GM12874 (cell line): ENCODE measurements around the gene MRGPRD.

Experiments used
- CTCF ChIP-seq: IDR thresholded peaks from 2 replicates; pipeline ENCODE4 v1.5.1; 2011; ENCODE audit warnings: low read depth, mild to moderate bottlenecking, control low read depth, low read length, moderate library complexity; ENCODE audit not compliant: insufficient read depth

Gene MRGPRD

GRCh38 chr11:68980776-68981065 is at the start of gene MRGPRD:
Gene MRGPRD, minus strand, starts transcription at chr11:68980986. Its CDS starts 0 bp downstream, at chr11:68980986.
- TF ChIP-seq CTCF: no peak

- TF ChIP-seq CTCF: no peak
These were observed 49.5 kb upstream of the MRGPRD start for GRCh38 chr11:69030301-69030700.

- TF ChIP-seq CTCF: no peak
These were observed 47.1 kb upstream of the MRGPRD start for GRCh38 chr11:69027704-69028372.

GRCh38 chr11:69024509-69024908 is 43.7 kb upstream of the MRGPRD start:
- TF ChIP-seq CTCF: no peak

GRCh38 chr11:69022260-69022659 is 41.5 kb upstream of the MRGPRD start:
- TF ChIP-seq CTCF: no peak

- no peak for TF ChIP-seq CTCF
These were observed 38.1 kb upstream of the MRGPRD start for GRCh38 chr11:69018924-69019323.

- no peak for TF ChIP-seq CTCF
These were observed 37.2 kb upstream of the MRGPRD start for GRCh38 chr11:69017951-69018350.
